ENCODE measurements around the gene DROSHA.
A peak's percentile ranks its signal among the peaks of the same experiment; 100 is the strongest.
"Not testable (repeated sequence)": the region's sequence is repeated elsewhere in the genome, so short reads cannot be mapped to it uniquely, and the experiment has no call there.

DROSHA gene

GRCh38 chr5:31415009-31415923 is 116.6 kb downstream of the DROSHA start:
- DNase-seq = no peak

- DNase-seq = no peak
These were observed 118.7 kb downstream of the DROSHA start for GRCh38 chr5:31413030-31413812.

- DNase-seq = no peak
These were observed 119.6 kb downstream of the DROSHA start for GRCh38 chr5:31412324-31412723.

- DNase-seq = no peak
These were observed 121.8 kb downstream of the DROSHA start for GRCh38 chr5:31410089-31410488.

- no peak for DNase-seq
These were observed 123.1 kb downstream of the DROSHA start for GRCh38 chr5:31408814-31409213.

GRCh38 chr5:31407921-31408693 is 123.8 kb downstream of the DROSHA start:
- no peak for DNase-seq

GRCh38 chr5:31404325-31404724 is 127.6 kb downstream of the DROSHA start:
- no peak for DNase-seq

GRCh38 chr5:31401691-31402090 is 130.2 kb downstream of the DROSHA start:
- no peak for DNase-seq

- no peak for DNase-seq
These were observed 133.9 kb downstream of the DROSHA start for GRCh38 chr5:31397926-31398557.

- DNase-seq = no peak
These were observed 135.1 kb downstream of the DROSHA start for GRCh38 chr5:31396611-31397295.

- not testable (repeated sequence) for DNase-seq
These were observed 136.3 kb downstream of the DROSHA start for GRCh38 chr5:31395450-31396045.

- no peak for DNase-seq
These were observed 138.8 kb downstream of the DROSHA start for GRCh38 chr5:31393126-31393525.

GRCh38 chr5:31392061-31392460 is 139.8 kb downstream of the DROSHA start:
- DNase-seq = no peak

- DNase-seq = no peak
These were observed 141.6 kb downstream of the DROSHA start for GRCh38 chr5:31390256-31390655.

- DNase-seq = no peak
These were observed 145.9 kb downstream of the DROSHA start for GRCh38 chr5:31385774-31386537.

GRCh38 chr5:31383734-31384133 is 148.2 kb downstream of the DROSHA start:
- DNase-seq = peak; percentile 36

GRCh38 chr5:31382051-31382878 is 149.6 kb downstream of the DROSHA start:
- no peak for DNase-seq

GRCh38 chr5:31381299-31381698 is 150.6 kb downstream of the DROSHA start:
- DNase-seq = no peak

- DNase-seq = no peak
These were observed 151.8 kb downstream of the DROSHA start for GRCh38 chr5:31380049-31380448.

GRCh38 chr5:31378838-31379237 is 153.1 kb downstream of the DROSHA start:
- peak; percentile 19 for DNase-seq

All from T1000 (cell line).